ENCODE data around the gene CCDC127.

CCDC127 gene

DNA sequence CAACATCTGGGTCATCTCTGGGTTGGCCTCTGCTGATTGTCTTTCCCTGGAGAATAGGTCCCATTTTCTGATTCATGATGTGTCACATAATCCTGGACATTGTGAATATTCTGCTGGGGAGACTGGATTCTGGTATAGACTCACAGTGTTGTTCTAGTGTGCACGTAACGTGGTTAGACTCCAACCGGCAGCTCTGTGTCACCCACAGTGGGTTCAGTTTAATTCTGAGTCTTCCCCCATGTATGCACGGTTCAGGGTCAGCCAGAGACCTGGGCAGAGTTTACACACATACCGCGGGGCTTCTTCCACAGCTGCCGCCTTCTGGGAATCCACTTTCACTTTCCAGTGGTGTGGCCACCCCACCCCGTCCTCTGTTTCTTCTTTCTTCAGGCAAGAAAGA lies 64.7 kb downstream of the CCDC127 start:
- TF ChIP-seq, protein P1, sequence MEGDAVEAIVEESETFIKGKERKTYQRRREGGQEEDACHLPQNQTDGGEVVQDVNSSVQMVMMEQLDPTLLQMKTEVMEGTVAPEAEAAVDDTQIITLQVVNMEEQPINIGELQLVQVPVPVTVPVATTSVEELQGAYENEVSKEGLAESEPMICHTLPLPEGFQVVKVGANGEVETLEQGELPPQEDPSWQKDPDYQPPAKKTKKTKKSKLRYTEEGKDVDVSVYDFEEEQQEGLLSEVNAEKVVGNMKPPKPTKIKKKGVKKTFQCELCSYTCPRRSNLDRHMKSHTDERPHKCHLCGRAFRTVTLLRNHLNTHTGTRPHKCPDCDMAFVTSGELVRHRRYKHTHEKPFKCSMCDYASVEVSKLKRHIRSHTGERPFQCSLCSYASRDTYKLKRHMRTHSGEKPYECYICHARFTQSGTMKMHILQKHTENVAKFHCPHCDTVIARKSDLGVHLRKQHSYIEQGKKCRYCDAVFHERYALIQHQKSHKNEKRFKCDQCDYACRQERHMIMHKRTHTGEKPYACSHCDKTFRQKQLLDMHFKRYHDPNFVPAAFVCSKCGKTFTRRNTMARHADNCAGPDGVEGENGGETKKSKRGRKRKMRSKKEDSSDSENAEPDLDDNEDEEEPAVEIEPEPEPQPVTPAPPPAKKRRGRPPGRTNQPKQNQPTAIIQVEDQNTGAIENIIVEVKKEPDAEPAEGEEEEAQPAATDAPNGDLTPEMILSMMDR (IDR thresholded peaks at IDR 0.05; ENCODE audit: low read depth, low read length): no peak
- H3K27me3 ChIP-seq (ENCODE audit: insufficient read depth, low read depth, severe bottlenecking): no peaks in the 10 kb centered on the region
- peaks cover 3% of the 10 kb centered on the region for H3K9me3 ChIP-seq (ENCODE audit: severe bottlenecking)
- no peaks in the 10 kb centered on the region for H3K36me3 ChIP-seq
- no peak for DNase-seq
- no peak overlapping the region for H3K27ac ChIP-seq
- H3K4me3 ChIP-seq (ENCODE audit: low read depth, low read length): no peak overlapping the region

DNA sequence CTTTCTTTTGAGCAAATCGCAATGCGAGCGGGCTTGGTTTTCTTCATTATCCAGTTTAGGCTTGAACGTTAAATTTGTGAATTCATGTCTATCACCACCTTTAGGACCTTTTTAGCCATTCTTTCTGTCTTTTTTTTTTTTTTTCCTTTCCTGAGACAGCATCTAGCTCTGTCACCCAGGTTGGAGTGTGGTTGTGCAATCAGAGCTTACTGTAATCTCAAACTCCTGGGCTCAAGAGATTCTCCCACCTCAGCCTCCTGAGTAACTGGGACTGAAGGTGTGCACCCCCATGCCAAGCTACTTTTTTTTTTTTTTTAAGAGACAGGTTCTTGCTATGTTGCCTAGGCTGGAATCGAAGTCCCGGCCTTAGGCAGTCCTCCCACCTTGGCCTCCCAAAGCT lies 65.9 kb downstream of the CCDC127 start:
- no peak overlapping the region for H3K4me3 ChIP-seq (ENCODE audit: low read depth, low read length)
- H3K9me3 ChIP-seq (ENCODE audit: severe bottlenecking): peaks cover 15% of the 10 kb centered on the region
- H3K27ac ChIP-seq: no peak overlapping the region
- H3K36me3 ChIP-seq: no peaks in the 10 kb centered on the region
- DNase-seq: no peak
- TF ChIP-seq, protein P1 (IDR thresholded peaks at IDR 0.05; ENCODE audit: low read depth, low read length): no peak
- no peaks in the 10 kb centered on the region for H3K27me3 ChIP-seq (ENCODE audit: insufficient read depth, low read depth, severe bottlenecking)

GRCh38 chr5:150746-151145 lies 67.2 kb downstream of the CCDC127 start:
- H3K9me3 ChIP-seq (ENCODE audit: severe bottlenecking): peaks cover 20% of the 10 kb centered on the region
- H3K36me3 ChIP-seq: no peaks in the 10 kb centered on the region
- no peak overlapping the region for H3K27ac ChIP-seq
- TF ChIP-seq, protein P1 (IDR thresholded peaks at IDR 0.05; ENCODE audit: low read depth, low read length): no peak
- no peaks in the 10 kb centered on the region for H3K27me3 ChIP-seq (ENCODE audit: insufficient read depth, low read depth, severe bottlenecking)
- DNase-seq: no peak
- H3K4me3 ChIP-seq (ENCODE audit: low read depth, low read length): no peak overlapping the region

DNA sequence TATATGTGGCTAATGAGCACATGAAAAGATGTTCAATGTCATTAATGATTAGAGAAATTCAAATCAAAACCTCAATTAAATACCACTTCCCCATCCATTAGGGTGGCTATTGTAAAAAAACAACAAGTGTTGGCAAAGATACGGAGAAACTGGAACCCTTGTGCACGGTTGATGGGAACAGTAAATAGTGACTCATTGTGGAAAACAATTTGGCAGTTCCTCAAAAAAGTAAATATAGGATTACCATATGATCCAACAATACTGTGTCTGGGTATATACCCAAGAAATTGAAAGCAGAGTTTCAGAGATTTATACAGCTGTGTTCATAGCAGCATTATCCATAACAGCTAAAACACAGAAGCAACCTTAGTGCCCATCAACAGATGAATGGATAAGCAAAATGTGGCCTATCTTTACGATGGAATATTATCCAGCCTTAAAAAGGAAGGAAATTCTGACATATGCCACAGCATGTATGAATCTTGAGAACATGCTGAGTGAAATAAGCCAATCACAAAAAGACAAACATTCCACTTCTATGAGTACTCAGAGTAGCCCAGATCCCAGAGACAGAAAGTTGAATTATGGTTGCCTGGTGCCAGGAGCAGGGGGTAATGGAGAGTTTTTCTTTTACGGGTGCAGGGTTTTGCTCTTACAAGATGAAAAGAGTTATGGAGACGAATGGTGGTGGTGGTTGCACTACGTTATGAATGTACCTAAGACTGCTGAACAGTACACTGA lies 68.0 kb downstream of the CCDC127 start:
- TF ChIP-seq, protein P1 (IDR thresholded peaks at IDR 0.05; ENCODE audit: low read depth, low read length): no peak
- Histone ChIP-seq H3K4me3 (ENCODE audit: low read depth, low read length) (no peak overlapping the region), H3K27ac (no peak overlapping the region), H3K9me3 (ENCODE audit: severe bottlenecking) (peaks cover 20% of the 10 kb centered on the region), H3K36me3 (no peaks in the 10 kb centered on the region), H3K27me3 (ENCODE audit: insufficient read depth, low read depth, severe bottlenecking) (no peaks in the 10 kb centered on the region)
- no peak for DNase-seq

DNA sequence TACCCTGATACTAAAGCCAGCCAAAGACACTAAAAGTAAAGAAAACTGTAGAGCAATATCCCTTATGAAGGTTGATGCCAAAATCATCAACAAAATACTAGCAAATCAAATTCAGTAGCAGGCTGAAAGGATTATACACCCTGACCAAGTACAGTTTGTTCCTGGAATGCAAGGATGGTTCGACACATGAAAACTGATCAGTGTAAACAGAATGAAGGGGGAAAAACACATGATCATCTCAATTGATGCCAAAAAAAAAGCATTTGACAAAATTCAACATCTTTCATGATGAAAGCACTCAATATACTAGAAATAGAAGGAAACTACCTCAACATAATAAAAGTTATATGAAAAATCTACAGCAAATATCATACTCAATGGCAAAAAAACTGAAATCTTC lies 70.2 kb downstream of the CCDC127 start:
- no peaks in the 10 kb centered on the region for H3K36me3 ChIP-seq
- no peak for DNase-seq
- H3K9me3 ChIP-seq (ENCODE audit: severe bottlenecking): peaks cover 20% of the 10 kb centered on the region
- H3K4me3 ChIP-seq (ENCODE audit: low read depth, low read length): no peak overlapping the region
- H3K27ac ChIP-seq: no peak overlapping the region
- peaks cover 3% of the 10 kb centered on the region for H3K27me3 ChIP-seq (ENCODE audit: insufficient read depth, low read depth, severe bottlenecking)
- TF ChIP-seq, protein P1 (IDR thresholded peaks at IDR 0.05; ENCODE audit: low read depth, low read length): no peak
